Retinal pigment epithelial cell (primary cell): Measurements from ENCODE around the gene SPNS3.
A peak's percentile ranks its signal among the peaks of the same experiment; 100 is the strongest.

Source experiments
- DNase-seq: peaks from one replicate; pipeline ENCODE4 v3.0.0-alpha.2; 2010; ENCODE audit warnings: low read depth
- H3K4me3 ChIP-seq: 2 replicates; pipeline ENCODE4 v1.5.1; 2011; ENCODE audit warnings: mild to moderate bottlenecking, low read length, control low read depth, moderate library complexity
- CTCF ChIP-seq: conservative IDR thresholded peaks from 2 replicates; pipeline ENCODE4 v1.5.1; 2011; ENCODE audit warnings: low read depth, low read length, control low read depth, inconsistent platforms

Gene SPNS3

GRCh38 chr17:4509923-4510617 lies 76.3 kb downstream of the SPNS3 start:
- DNase-seq = no peak
- no peak for TF ChIP-seq CTCF
- H3K4me3 ChIP-seq = no peak overlapping the region

GRCh38 chr17:4510618-4510941 lies 76.8 kb downstream of the SPNS3 start:
- no peak for TF ChIP-seq CTCF
- no peak for DNase-seq
- H3K4me3 ChIP-seq = no peak overlapping the region

GRCh38 chr17:4511199-4511932 lies 77.6 kb downstream of the SPNS3 start:
- TF ChIP-seq CTCF = no peak
- H3K4me3 ChIP-seq = no peak overlapping the region
- DNase-seq = no peak

- no peak for TF ChIP-seq CTCF
- no peak overlapping the region for H3K4me3 ChIP-seq
- no peak for DNase-seq
Observed at GRCh38 chr17:4512156-4513112, 78.7 kb downstream of the SPNS3 start.

GRCh38 chr17:4513113-4514032 lies 79.6 kb downstream of the SPNS3 start:
- no peak for DNase-seq
- TF ChIP-seq CTCF = peak; percentile 12
- H3K4me3 ChIP-seq = no peak overlapping the region

DNA sequence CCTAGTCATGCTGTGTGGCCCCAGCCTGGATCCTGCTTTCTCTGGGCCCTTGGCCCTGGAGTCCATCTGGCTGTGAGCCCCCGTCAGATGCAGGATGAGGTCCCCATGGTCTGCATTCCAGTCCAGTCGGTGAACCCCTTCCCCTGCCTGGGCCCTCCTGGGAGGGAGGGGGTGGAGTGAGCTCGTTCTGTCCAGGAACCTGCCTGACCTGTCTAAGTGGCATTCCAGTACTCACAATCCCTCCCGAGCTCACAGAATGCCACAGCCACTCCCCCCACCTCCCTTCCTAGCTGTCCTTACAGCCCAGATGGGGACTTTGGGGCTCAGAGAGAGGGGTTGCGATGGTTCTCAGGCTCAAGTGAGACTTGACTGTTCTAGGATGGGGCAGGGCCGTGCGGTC lies 80.5 kb downstream of the SPNS3 start:
- H3K4me3 ChIP-seq = no peak overlapping the region
- no peak for TF ChIP-seq CTCF
- no peak for DNase-seq
